ENCODE measurements around the gene PISD. TPM values are rescaled to one million over a fixed set of nuclear protein-coding genes. Genes with fewer than 3 reads are reported as not detected.

PISD gene
- total and polyA plus RNA-seq, 9 of the 15 experiments (the other 6 are each of a cell fraction or from before 2014, with no cell fraction given) = 24.5 to 65.9 (median 36.6) TPM

DNA sequence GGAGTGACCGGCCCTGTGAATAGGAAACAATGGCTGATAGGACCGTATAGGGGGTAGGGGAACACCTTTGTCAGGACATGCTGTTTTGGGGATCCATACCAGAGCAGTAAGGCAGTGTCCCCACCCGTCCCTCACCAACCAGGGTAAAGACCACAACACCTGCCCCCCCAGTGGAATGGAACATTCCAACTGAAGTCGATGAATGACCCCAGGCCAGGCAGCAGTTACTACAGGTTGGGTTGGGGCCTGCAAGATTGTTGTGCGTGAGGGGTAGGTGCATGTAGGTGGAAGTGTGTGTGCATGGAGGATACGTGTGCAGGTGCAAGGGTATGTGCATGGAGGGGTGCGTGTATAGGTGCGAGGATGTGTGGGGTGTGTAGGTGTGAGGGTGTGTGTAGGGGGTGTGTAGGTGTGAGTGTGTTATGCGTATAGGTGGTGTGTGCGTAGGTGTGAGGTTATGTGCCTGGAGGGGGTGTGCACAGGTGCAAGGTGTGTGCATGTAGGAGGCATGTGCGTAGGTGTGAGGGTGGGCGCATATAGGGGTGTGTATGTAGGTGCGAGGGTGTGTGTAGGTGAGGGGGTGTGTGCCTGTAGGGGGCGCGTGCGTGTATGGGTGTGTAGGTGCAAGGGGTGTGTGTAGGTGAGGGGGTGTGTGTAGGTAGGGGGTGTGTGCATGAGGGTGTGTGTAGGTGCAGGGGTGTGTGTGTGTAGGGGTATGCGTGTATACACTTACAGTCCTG, 32.9 kb downstream of the PISD start (continued):
- no peak for TF ChIP-seq ZNF384 (IDR thresholded peaks at IDR 0.05; ENCODE audit: low read depth, low read length)
- no peak for TF ChIP-seq MEIS2 (IDR thresholded peaks at IDR 0.05; ENCODE audit: partially characterized antibody)
- TF ChIP-seq HDGF (IDR thresholded peaks at IDR 0.05) = peak; percentile 87; the same call in 1 of the 2 replicates
- TF ChIP-seq EWSR1 (IDR thresholded peaks at IDR 0.05; ENCODE audit: borderline replicate concordance, low read depth, partially characterized antibody) = no peak
- no peak for TF ChIP-seq WHSC1 (IDR thresholded peaks at IDR 0.05; ENCODE audit: low read length)
- no peak for TF ChIP-seq ZNF274 (IDR thresholded peaks at IDR 0.05; ENCODE audit: borderline replicate concordance, low read depth, low read length)
- no peak for TF ChIP-seq CTCFL (IDR thresholded peaks at IDR 0.05; ENCODE audit: borderline replicate concordance, insufficient read depth, low read depth, low read length, poor library complexity, severe bottlenecking)
- 0 out of 2 replicates have a peak, but pooled peaks have one; percentile 44 for TF ChIP-seq ARID2 (IDR thresholded peaks at IDR 0.05)
- TF ChIP-seq TCF7L2 (IDR thresholded peaks at IDR 0.05; ENCODE audit: low read depth, low read length) = no peak
- no peak for TF ChIP-seq FOXJ2 (tag; IDR thresholded peaks at IDR 0.05)
- TF ChIP-seq, protein P1, sequence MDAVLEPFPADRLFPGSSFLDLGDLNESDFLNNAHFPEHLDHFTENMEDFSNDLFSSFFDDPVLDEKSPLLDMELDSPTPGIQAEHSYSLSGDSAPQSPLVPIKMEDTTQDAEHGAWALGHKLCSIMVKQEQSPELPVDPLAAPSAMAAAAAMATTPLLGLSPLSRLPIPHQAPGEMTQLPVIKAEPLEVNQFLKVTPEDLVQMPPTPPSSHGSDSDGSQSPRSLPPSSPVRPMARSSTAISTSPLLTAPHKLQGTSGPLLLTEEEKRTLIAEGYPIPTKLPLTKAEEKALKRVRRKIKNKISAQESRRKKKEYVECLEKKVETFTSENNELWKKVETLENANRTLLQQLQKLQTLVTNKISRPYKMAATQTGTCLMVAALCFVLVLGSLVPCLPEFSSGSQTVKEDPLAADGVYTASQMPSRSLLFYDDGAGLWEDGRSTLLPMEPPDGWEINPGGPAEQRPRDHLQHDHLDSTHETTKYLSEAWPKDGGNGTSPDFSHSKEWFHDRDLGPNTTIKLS (IDR thresholded peaks at IDR 0.05; ENCODE audit: borderline replicate concordance, low read depth) = no peak
- no peak for TF ChIP-seq HBP1 (CRISPR knock-in tag; IDR thresholded peaks at IDR 0.05)
- no peak for TF ChIP-seq IRF1 (CRISPR knock-in tag; IDR thresholded peaks at IDR 0.05; ENCODE audit: borderline replicate concordance)
